ENCODE results near the gene SPHK1.

- no peak for TF ChIP-seq CTCF (IDR thresholded peaks at IDR 0.05)
- TF ChIP-seq POLR2AphosphoS5 (IDR thresholded peaks at IDR 0.05) = no peak
- TF ChIP-seq POLR2A (IDR thresholded peaks at IDR 0.05) = no peak
- TF ChIP-seq EP300 (IDR thresholded peaks at IDR 0.05) = no peak
Observed at GRCh38 chr17:76405607-76405966, 21.2 kb downstream of the SPHK1 start.
